Measurements from ENCODE around the gene BICC1.

DNA sequence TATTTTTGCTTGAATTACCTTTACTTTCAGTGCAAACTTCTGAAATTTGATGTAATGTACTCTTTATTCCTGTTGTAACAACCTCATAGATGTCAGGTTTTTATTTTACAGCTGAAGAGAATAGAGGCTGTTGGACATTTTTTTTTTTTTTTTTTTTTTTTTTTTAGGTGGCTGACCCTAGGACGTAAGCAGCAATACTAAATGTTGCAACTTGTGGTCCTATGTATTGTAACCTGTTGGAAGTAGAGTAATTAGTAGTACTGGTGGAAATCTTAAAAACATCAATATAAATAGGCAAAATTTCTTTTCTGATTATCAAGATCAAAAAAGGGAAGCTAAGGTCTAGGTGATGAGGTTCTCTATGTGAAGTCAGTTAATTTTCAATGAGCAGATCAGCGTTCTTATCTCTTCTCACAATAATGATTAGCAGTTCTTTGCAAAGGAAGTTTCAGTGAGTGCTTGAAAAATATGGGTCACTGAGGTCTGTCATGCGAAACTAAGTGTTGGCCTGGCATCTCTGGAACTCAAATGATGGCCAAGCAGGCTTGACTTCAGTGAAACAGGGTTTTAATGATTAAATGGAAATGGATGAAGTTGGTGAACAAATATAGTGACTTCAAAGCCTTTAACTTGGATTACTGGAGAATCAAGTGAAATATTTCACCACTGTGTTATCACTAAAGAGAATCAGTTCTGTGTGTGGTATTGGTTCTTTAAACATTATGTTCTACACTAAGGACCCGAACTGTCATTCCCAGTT is 42.7 kb downstream of the BICC1 start:
- TF ChIP-seq, protein P1, sequence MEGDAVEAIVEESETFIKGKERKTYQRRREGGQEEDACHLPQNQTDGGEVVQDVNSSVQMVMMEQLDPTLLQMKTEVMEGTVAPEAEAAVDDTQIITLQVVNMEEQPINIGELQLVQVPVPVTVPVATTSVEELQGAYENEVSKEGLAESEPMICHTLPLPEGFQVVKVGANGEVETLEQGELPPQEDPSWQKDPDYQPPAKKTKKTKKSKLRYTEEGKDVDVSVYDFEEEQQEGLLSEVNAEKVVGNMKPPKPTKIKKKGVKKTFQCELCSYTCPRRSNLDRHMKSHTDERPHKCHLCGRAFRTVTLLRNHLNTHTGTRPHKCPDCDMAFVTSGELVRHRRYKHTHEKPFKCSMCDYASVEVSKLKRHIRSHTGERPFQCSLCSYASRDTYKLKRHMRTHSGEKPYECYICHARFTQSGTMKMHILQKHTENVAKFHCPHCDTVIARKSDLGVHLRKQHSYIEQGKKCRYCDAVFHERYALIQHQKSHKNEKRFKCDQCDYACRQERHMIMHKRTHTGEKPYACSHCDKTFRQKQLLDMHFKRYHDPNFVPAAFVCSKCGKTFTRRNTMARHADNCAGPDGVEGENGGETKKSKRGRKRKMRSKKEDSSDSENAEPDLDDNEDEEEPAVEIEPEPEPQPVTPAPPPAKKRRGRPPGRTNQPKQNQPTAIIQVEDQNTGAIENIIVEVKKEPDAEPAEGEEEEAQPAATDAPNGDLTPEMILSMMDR (IDR thresholded peaks at IDR 0.05): no peak
- TF ChIP-seq POLR2AphosphoS5 (IDR thresholded peaks at IDR 0.05) (no peak), POLR2A (IDR thresholded peaks at IDR 0.05) (no peak), EP300 (IDR thresholded peaks at IDR 0.05) (no peak)

Data from upper lobe of left lung (tissue), 4 donors.